ENCODE results near the gene KIF26B. TPM values are rescaled to one million over a fixed set of nuclear protein-coding genes. Genes with fewer than 3 reads are reported as not detected.

The KIF26B gene
- total RNA-seq, 1 donor from 2014 or later = 3.5 TPM

- Histone ChIP-seq H3K9me3 (replicated peaks) (no peaks in the 10 kb centered on the region), H3K27ac (replicated peaks) (no peak overlapping the region), H3K4me3 (no peak overlapping the region), H3K27me3 (ENCODE audit: low read depth) (peaks cover 49% of the 10 kb centered on the region), H3K36me3 (no peaks in the 10 kb centered on the region), H3K4me1 (peaks cover 4% of the 10 kb centered on the region)
- intact Hi-C loops (cut with micrococcal nuclease) = no loop called here
- DNase-seq = no peak
- no peak for TF ChIP-seq CTCF (IDR thresholded peaks at IDR 0.05; ENCODE audit: borderline replicate concordance)
Measured at GRCh38 chr1:245261786-245262185, 107.0 kb downstream of the KIF26B start.

GRCh38 chr1:245263529-245264095, 108.8 kb downstream of the KIF26B start:
- H3K4me3 ChIP-seq = no peak overlapping the region
- H3K36me3 ChIP-seq = no peaks in the 10 kb centered on the region
- no peak for DNase-seq
- peaks cover 37% of the 10 kb centered on the region for H3K27me3 ChIP-seq (ENCODE audit: low read depth)
- peaks cover 4% of the 10 kb centered on the region for H3K4me1 ChIP-seq
- intact Hi-C loops (cut with micrococcal nuclease) = no loop called here
- H3K9me3 ChIP-seq (replicated peaks) = no peaks in the 10 kb centered on the region
- H3K27ac ChIP-seq (replicated peaks) = no peak overlapping the region
- no peak for TF ChIP-seq CTCF (IDR thresholded peaks at IDR 0.05; ENCODE audit: borderline replicate concordance)

- Histone ChIP-seq H3K4me3 (no peak overlapping the region), H3K36me3 (no peaks in the 10 kb centered on the region), H3K4me1 (peaks cover 4% of the 10 kb centered on the region), H3K27ac (replicated peaks) (no peak overlapping the region), H3K27me3 (ENCODE audit: low read depth) (peaks cover 34% of the 10 kb centered on the region), H3K9me3 (replicated peaks) (no peaks in the 10 kb centered on the region)
- no peak for DNase-seq
- intact Hi-C loops (cut with micrococcal nuclease) = no loop called here
- TF ChIP-seq CTCF (IDR thresholded peaks at IDR 0.05; ENCODE audit: borderline replicate concordance) = no peak
Measured at GRCh38 chr1:245264226-245264625, 109.4 kb downstream of the KIF26B start.

- no peak for TF ChIP-seq CTCF (IDR thresholded peaks at IDR 0.05; ENCODE audit: borderline replicate concordance)
- H3K36me3 ChIP-seq = no peaks in the 10 kb centered on the region
- intact Hi-C loops (cut with micrococcal nuclease) = no loop called here
- H3K4me3 ChIP-seq = no peak overlapping the region
- no peak overlapping the region for H3K27ac ChIP-seq (replicated peaks)
- DNase-seq = no peak
- H3K4me1 ChIP-seq = no peaks in the 10 kb centered on the region
- H3K27me3 ChIP-seq (ENCODE audit: low read depth) = peaks cover 34% of the 10 kb centered on the region
- peaks cover 6% of the 10 kb centered on the region for H3K9me3 ChIP-seq (replicated peaks)
Measured at GRCh38 chr1:245266105-245266504, 111.3 kb downstream of the KIF26B start.

GRCh38 chr1:245270063-245270462, 115.3 kb downstream of the KIF26B start:
- no peak for DNase-seq
- Histone ChIP-seq H3K4me1 (no peaks in the 10 kb centered on the region), H3K9me3 (replicated peaks) (peaks cover 16% of the 10 kb centered on the region), H3K36me3 (no peaks in the 10 kb centered on the region), H3K4me3 (no peak overlapping the region), H3K27ac (replicated peaks) (no peak overlapping the region), H3K27me3 (ENCODE audit: low read depth) (peaks cover 15% of the 10 kb centered on the region)
- intact Hi-C loops (cut with micrococcal nuclease) = no loop called here
- no peak for TF ChIP-seq CTCF (IDR thresholded peaks at IDR 0.05; ENCODE audit: borderline replicate concordance)
